Globus pallidus (tissue), 1 donor: ENCODE measurements around the gene MRPS18B.

ENCODE experiments used
- DNase-seq: peaks from one replicate; pipeline ENCODE4 v3.0.0-alpha.2; 2015; ENCODE audit warnings: low spot score

MRPS18B gene

DNA sequence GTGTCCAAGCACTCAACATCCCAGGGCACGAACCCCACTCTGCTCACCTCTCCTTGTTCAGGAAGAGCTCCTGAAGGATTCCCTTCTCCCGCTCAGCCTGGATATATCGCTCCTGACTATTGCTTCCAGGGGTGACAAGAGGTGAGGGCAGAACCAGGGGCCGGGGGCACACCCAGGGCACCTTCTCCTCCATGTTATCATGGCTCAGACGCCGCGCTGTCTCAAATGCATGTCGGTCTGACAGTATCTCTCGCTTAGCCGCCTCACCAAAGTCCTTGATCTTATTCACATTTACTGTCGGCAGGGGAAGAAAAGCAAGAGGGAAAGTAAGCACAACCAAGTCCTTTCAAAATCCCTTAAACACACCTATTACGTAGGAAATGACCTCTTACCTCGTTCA, 13.7 kb upstream of the MRPS18B start:
- DNase-seq, result no peak

DNA sequence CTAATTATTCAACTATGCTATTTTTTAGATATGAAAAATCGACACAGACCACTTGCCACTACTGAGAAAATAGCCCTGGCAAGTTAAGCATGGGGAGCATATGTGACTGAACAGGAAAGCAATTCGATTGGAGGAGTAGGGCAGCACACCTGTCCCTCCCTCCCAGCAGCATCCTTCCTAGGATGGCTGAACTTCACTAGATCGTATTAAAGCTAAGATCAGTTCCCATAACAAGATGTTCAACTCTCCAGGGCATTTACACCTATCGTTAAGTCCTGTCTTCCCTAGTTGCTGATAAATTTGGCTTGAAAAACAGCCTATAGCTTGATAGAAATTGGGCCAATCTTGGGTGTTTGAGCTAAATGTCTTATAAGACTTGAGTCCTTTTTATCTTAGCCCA, 7.6 kb upstream of the MRPS18B start:
- no peak for DNase-seq

- DNase-seq, result no peak
These were observed 6.3 kb upstream of the MRPS18B start for GRCh38 chr6:30611150-30611855.

GRCh38 chr6:30611856-30612194, 5.8 kb upstream of the MRPS18B start:
- no peak for DNase-seq

GRCh38 chr6:30612213-30612612, 5.4 kb upstream of the MRPS18B start:
- no peak for DNase-seq

- DNase-seq, result no peak
These were observed 4.9 kb upstream of the MRPS18B start for GRCh38 chr6:30612687-30613248.

- no peak for DNase-seq
These were observed 4.2 kb upstream of the MRPS18B start for GRCh38 chr6:30613251-30614043.

- peak; percentile 48 for DNase-seq
These were observed 3.4 kb upstream of the MRPS18B start for GRCh38 chr6:30614044-30614842.

GRCh38 chr6:30614843-30615218, 2.8 kb upstream of the MRPS18B start:
- peak; percentile 98 for DNase-seq

DNA sequence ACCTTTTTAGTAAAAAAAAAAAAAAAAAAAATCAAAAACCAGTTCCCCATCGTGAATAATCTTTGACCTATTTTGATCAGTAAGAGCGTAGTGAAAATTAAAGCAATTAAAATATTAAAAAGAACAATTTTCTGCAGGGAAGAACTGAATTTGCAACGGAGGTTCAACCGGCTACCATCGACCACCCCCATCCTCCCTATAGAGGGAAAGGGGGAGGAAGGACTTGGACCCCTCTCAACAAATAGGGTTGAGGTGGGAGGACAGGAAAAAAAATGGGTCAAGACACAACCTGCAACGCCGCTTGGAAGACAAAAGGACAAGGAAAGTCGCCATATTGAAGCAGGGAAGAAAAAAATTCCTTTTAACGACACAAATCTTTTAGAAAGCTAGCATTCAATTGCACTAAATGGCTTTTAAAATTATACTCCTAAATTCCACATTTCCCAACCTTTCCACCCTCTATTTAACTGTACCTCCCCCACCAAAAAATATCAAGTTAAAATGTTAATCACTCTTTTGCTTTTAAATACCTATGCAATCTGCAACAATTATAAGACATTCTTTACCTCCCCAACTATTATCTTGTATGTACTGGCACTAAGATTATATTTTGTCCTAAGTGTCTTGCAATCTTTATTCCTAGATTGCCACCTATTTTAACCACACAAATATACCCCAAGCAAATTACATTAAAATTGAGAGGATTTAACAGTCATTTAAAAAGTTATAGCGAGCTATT, 2.3 kb upstream of the MRPS18B start:
- peak; percentile 74 for DNase-seq

- no peak for DNase-seq
These were observed 1.5 kb upstream of the MRPS18B start for GRCh38 chr6:30615958-30616810.

DNA sequence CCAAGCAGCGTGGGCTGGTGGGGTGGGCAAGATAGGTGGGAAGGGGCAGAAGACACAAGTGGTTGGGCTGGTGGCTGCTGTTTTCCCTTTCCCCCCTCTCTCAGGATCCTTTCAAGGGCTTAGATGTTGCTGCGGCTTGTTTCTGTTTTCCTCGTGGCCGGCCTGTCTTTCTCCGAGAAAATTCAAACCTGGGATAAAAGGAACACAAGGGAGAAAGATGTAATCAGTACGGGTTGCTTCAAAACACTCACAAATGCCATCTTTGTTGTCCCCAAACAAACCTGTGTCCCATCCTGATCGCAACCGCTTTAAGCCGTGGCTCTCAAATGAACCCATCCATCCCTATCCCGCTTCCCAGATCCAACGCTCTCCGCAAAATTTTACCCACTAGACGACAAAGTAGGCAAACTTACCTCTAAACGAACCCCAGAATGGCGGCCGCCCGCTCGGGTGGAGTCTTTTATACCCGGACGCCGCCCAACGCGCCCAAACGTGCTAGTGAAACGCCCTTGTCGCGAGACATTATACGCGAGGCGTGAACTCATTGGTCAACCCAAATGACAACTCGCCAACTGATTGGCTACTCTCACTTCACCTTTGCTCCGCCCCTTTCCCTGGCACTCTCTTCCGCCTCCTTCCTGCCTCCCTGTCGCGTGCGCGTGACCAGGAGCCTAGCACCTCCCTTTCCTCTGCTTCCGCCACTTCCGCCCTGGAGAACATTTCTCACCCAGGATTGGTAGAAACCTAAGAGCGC, 652 bp upstream of the MRPS18B start, which contains the start of gene PPP1R10:
Gene PPP1R10 (minus strand): TSS at position 433 of the 754 bp plus-strand sequence. CDS start 7,299 bp downstream, outside the sequence.
- peak; percentile 100 for DNase-seq

DNA sequence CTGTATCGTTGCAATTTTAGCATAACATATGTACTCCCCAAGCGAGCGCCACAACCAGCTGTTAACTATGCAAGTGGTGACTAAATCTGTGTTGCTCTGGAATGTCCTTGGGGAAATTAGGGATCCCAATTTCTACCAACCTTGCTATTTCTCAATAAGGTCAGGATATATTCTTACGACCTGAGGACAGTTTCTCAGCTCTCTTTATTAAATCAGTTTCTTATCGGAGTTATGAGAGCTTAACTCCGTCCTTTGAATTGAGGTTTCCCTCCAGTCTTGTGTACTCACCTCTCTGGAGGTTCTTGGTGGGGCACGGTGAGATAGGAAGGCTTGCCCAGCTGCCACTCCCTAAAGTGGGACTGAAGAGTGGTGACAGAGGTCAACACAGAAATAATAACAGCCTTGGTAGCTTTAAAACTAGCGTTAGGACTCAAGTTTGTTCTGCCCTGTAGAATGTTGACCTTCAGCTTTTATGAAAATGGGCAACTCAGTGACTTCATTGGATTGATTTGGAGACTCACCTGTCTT, 694 bp downstream of the MRPS18B start:
- DNase-seq, result no peak

GRCh38 chr6:30619561-30619960, 1.9 kb downstream of the MRPS18B start:
- no peak for DNase-seq

DNA sequence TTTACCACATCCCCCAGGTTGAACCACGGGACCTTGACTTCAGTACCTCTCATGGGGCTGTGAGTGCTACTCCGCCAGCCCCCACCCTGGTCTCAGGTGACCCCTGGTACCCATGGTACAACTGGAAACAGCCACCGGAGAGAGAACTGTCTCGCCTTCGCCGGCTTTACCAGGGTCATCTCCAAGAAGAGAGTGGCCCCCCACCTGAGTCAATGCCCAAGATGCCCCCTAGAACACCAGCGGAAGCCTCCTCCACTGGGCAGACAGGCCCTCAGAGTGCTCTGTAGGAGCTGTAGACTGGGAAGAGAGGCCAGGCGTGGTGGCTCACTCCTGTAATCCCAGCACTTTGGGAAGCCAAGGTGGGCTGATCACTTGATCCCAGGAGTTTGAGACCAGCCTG, 7.9 kb downstream of the MRPS18B start:
- no peak for DNase-seq

DNA sequence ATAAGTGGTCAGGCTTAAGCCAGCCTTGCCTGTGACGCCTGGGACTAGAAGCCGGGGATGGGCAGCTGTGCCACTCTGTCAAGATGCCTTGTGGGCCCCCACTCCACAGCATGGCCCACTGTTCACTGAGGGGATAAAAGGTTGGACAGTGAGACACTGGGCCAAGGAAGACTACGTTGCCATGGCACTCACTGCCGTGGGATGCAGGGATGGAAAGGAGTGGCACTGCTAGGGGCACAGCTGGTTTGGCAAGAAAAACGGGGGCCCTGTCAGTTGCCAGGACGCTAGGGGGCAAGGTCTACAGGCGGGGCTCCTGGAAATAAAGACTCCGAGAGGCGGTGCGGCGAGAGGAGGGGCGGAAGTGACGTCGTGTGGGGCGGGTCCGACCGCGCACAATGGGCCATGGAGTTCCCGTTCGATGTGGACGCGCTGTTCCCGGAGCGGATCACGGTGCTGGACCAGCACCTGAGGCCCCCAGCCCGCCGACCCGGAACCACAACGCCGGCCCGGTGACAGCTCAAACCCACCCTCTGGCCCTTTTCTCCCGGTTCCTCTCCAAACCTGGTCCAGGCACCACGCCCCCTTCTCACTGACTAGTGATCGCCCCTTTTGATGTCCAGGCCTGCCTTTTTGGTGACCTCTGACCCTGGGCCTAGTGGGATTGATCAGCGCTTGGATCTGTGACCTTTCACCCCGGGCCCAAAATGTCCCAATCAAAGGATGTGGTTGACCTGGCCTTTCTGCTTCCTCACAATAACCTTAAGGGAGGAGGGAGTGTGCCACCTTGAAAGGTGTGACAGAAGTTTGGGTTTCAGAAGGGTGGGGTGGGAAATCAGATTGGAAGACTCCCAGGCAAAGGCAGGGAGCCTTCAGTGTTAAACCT, 9.1 kb downstream of the MRPS18B start, which contains the start of gene ATAT1:
Gene ATAT1 (plus strand): TSS at position 391 of the 883 bp plus-strand sequence.
- DNase-seq, result peak; percentile 90

DNA sequence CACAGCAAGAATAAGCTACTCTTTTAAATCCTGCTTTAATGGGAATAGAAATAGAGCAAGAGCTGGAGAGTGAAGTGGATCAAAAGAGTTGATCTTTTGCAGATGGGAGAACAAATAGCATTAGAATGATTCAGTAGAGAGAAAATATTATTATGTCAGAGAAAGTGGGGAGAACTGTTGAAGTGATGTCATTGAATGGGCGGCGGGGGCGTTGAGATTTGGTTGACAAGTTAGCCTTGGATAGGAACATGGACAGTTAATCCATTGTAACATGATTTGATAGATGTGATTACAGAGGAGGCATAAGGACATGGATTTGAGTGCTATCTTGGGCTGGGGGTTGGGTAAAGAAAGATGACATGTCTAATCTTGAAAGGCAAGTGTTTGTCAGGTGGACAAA, 18.2 kb downstream of the MRPS18B start:
- DNase-seq, result no peak

DNA sequence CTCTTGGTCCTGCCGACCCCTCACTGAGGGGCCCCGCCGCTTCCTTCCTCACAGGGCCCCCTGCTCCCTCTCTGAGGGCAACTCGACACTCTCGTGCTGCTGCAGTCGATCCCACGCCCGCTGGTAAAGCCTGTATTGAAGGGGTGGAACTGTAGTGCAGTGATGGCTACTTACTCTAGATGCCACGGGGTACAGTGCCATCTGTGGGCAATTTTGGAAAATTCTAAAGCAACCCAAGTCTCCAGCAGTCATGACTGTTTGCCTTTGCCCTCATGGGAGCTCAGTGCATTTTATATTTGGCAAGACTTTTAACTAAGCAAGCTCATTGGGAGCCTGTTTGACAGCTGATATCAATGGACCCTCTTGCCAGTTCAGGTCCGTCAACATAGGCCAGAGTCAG, 22.8 kb downstream of the MRPS18B start:
- no peak for DNase-seq

DNA sequence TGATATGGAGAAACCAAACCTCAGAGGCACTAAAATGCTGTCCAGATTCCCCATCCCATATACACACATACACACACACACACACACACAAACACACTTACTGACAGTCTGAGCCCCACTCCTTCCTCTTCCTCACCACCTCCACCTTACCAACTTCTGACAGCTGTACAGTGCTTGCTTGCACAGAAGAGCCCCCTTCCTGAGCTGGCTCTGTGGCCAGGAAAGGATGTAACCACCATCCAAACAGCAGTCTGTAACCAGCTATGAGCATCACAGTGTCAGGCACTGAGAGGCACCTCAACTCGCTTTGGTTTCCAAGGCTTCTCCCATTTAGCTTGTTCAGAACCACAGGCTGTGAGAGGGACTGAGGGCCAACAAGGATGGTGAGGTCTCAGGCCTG, 23.4 kb downstream of the MRPS18B start:
- no peak for DNase-seq
